Measurements from ENCODE around the gene SNAP25.

Gene SNAP25

GRCh38 chr20:10209091-10209490 lies 9.5 kb upstream of the SNAP25 start:
- ChIA-PET POLR2A (no interaction called here), CTCF (interaction anchor here (1.6 kb wide), 1 partner anchor 16 kb away, joined by 4 read pairs; no protein-coding TSS in a partner anchor)
- no peak for DNase-seq (ENCODE audit: extremely low spot score)
- TF ChIP-seq CTCF (IDR thresholded peaks at IDR 0.05; ENCODE audit: control extremely low read depth, extremely low read depth, low read depth, missing control alignments) = no peak

- POLR2A ChIA-PET = no interaction called here
- DNase-seq (ENCODE audit: extremely low spot score) = no peak
- no peak for TF ChIP-seq CTCF (IDR thresholded peaks at IDR 0.05; ENCODE audit: control extremely low read depth, extremely low read depth, low read depth, missing control alignments)
- CTCF ChIA-PET = interaction anchor here (1.6 to 2.0 kb wide), 2 partner anchors 10 to 13 kb away, joined by 5 to 9 read pairs; no protein-coding TSS in a partner anchor
These were observed 5.1 kb upstream of the SNAP25 start for GRCh38 chr20:10213526-10213925.

GRCh38 chr20:10216146-10216791 lies 2.4 kb upstream of the SNAP25 start:
- no peak for TF ChIP-seq CTCF (IDR thresholded peaks at IDR 0.05; ENCODE audit: control extremely low read depth, extremely low read depth, low read depth, missing control alignments)
- no peak for DNase-seq (ENCODE audit: extremely low spot score)
- CTCF ChIA-PET = no interaction called here
- POLR2A ChIA-PET = no interaction called here

- peak; percentile 29 for DNase-seq (ENCODE audit: extremely low spot score)
- TF ChIP-seq CTCF (IDR thresholded peaks at IDR 0.05; ENCODE audit: control extremely low read depth, extremely low read depth, low read depth, missing control alignments) = no peak
- POLR2A ChIA-PET = no interaction called here
- CTCF ChIA-PET = no interaction called here
These were observed 764 bp upstream of the SNAP25 start for GRCh38 chr20:10217721-10218410.

- DNase-seq (ENCODE audit: extremely low spot score) = peak; percentile 77
- CTCF ChIA-PET = interaction anchor here (1.5 kb wide), 1 partner anchor 9 kb away, joined by 3 read pairs; no protein-coding TSS in a partner anchor
- peak; percentile 11 for TF ChIP-seq CTCF (IDR thresholded peaks at IDR 0.05; ENCODE audit: control extremely low read depth, extremely low read depth, low read depth, missing control alignments)
- POLR2A ChIA-PET = no interaction called here
These were observed 792 bp downstream of the SNAP25 start for GRCh38 chr20:10219452-10219791.

- ChIA-PET POLR2A (no interaction called here), CTCF (interaction anchor here (1.5 kb wide), 1 partner anchor 9 kb away, joined by 3 read pairs; no protein-coding TSS in a partner anchor)
- no peak for DNase-seq (ENCODE audit: extremely low spot score)
- no peak for TF ChIP-seq CTCF (IDR thresholded peaks at IDR 0.05; ENCODE audit: control extremely low read depth, extremely low read depth, low read depth, missing control alignments)
These were observed 1.5 kb downstream of the SNAP25 start for GRCh38 chr20:10219993-10220750.

All from GM10248 (cell line).